Vagina (tissue), 2 donors: ENCODE results near the gene SELENOM.

Experiments
- POLR2A ChIP-seq, 2 donors: fragments of 450-650 bp; IDR thresholded peaks; one replicate each; pipeline ENCODE4 v1.6.1; 2017; ENCODE audit warnings: antibody characterized with exemption in 2 of 2, mild to moderate bottlenecking in 2 of 2, moderate library complexity in 2 of 2
- TF ChIP-seq, protein P1 (sequence below), 3 experiments: fragments of 450-650 bp in 2 of 3; fragments of 200-600 bp in 1 of 3; sonication (generic) in 1 of 3; IDR thresholded peaks; one replicate each; pipeline ENCODE4 v1.5.1; 2017 to 2019; ENCODE audit warnings: antibody characterized with exemption in 3 of 3, mild to moderate bottlenecking in 2 of 3, moderate library complexity in 2 of 3

DNA sequence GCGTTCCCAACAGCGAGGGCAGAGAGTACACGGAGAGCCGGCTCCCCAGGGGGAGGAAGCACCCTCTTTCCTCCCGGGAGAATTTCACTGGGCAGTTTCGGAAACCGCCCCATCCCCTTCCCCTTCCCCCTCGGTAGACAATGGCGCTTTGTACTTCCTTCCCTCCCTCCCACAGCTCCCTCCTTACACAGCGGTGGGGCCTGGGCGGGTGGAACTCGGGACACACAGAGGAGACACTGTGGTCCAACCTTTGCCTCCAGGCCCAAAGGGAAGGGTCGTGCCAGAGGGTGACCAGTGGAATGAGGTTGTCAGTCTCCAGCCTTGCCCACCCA, 21.9 kb downstream of the SELENOM start:
- TF ChIP-seq, protein P1, sequence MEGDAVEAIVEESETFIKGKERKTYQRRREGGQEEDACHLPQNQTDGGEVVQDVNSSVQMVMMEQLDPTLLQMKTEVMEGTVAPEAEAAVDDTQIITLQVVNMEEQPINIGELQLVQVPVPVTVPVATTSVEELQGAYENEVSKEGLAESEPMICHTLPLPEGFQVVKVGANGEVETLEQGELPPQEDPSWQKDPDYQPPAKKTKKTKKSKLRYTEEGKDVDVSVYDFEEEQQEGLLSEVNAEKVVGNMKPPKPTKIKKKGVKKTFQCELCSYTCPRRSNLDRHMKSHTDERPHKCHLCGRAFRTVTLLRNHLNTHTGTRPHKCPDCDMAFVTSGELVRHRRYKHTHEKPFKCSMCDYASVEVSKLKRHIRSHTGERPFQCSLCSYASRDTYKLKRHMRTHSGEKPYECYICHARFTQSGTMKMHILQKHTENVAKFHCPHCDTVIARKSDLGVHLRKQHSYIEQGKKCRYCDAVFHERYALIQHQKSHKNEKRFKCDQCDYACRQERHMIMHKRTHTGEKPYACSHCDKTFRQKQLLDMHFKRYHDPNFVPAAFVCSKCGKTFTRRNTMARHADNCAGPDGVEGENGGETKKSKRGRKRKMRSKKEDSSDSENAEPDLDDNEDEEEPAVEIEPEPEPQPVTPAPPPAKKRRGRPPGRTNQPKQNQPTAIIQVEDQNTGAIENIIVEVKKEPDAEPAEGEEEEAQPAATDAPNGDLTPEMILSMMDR (IDR thresholded peaks at IDR 0.05): no peak
- TF ChIP-seq POLR2A (IDR thresholded peaks at IDR 0.05): no peak
